K562 (cell line): ENCODE results near the gene MYL4. TPM values are rescaled to one million over a fixed set of nuclear protein-coding genes. Genes with fewer than 3 reads are reported as not detected.
A peak's percentile ranks its signal among the peaks of the same experiment; 100 is the strongest.
"Not testable (repeated sequence)": the region's sequence is repeated elsewhere in the genome, so short reads cannot be mapped to it uniquely, and the experiment has no call there.

Experiments used
- ATAC-seq: fragments of 200-7000 bp; cut with Tn5 transposase; 3 replicates; pipeline ENCODE4 v1.9.1; 2020; ENCODE audit warnings: moderate library complexity
- BruUV-seq: library from RNA; stranded (reverse); fragments of 400-500 nt; replicated peaks from 2 replicates; lab custom pipeline; 2021; lab: Mats Ljungman, UMichigan
- CTCF ChIA-PET: fragments of 300-600 bp; formaldehyde crosslinking; extraction: SDS; loops from one replicate; lab custom pipeline; 2021; ENCODE audit warnings: low intra/inter-chr PET ratio; lab: Yijun Ruan, JAX
- POLR2A ChIA-PET: fragments of 300-600, 350-650 bp; sonication (Branson Sonifier 250); formaldehyde crosslinking; extraction: SDS; loops from one replicate; lab custom pipeline; 2021; ENCODE audit warnings: antibody characterized with exemption, inconsistent platforms; lab: Yijun Ruan, JAX
- DNase-seq, 4 experiments: peaks; one replicate each; pipeline versions ENCODE4 v3.0.0 to v3.0.0-alpha.2; 2011 to 2018; ENCODE audit warnings: low spot score in 3 of 4, mixed read lengths in 3 of 4; ENCODE audit errors: extremely low read depth in 1 of 4
- FAIRE-seq: peaks from 2 replicates; lab custom pipeline; 2011; peaks lifted over from hg19 to GRCh38; lab: Jason Lieb, UNC
- H2AFZ ChIP-seq: 2 replicates; pipeline ENCODE4 v1.6.0; 2011; ENCODE audit warnings: low read depth, low read length, control low read depth, inconsistent platforms
- H3K27ac ChIP-seq: fragments of 200-600 bp; 3 replicates; pipeline ENCODE4 v1.8.0; 2011; ENCODE audit warnings: low read depth, mild to moderate bottlenecking, control low read depth, inconsistent platforms, low read length, moderate library complexity, mixed read lengths; ENCODE audit errors: extremely low read depth
- H3K27me3 ChIP-seq, 2 experiments: fragments of 300-600 bp in 1 of 2; 2 replicates in 1 of 2; 3 replicates in 1 of 2; pipeline versions ENCODE4 v1.6.0 to v1.8.0; 2011; ENCODE audit warnings: inconsistent platforms in 2 of 2, low read length in 2 of 2, mild to moderate bottlenecking in 1 of 2, mixed read lengths in 1 of 2, moderate library complexity in 1 of 2; ENCODE audit not compliant: control insufficient read depth in 2 of 2, insufficient read depth in 2 of 2
- H3K36me3 ChIP-seq: fragments of 300-600 bp; 3 replicates; pipeline ENCODE4 v1.8.0; 2011; ENCODE audit warnings: mild to moderate bottlenecking, low read length, inconsistent platforms; ENCODE audit not compliant: control insufficient read depth, insufficient read depth
- H3K4me1 ChIP-seq, 2 experiments: fragments of 200-600 bp in 1 of 2; replicated peaks in 1 of 2; 2 replicates in 1 of 2; 3 replicates in 1 of 2; pipeline versions ENCODE4 v1.5.1 to v1.8.0; 2011; ENCODE audit warnings: inconsistent platforms in 2 of 2, low read length in 2 of 2, mild to moderate bottlenecking in 1 of 2, mixed read lengths in 1 of 2, moderate library complexity in 1 of 2; ENCODE audit not compliant: control insufficient read depth in 2 of 2, insufficient read depth in 2 of 2
- H3K4me2 ChIP-seq: 2 replicates; pipeline ENCODE4 v1.6.1; 2011; ENCODE audit warnings: low read length, control low read depth, inconsistent platforms, mixed read lengths; ENCODE audit not compliant: insufficient read depth
- H3K4me3 ChIP-seq: fragments of 200-600 bp; sonication (generic), shearing (Covaris generic); 2 replicates; pipeline ENCODE4 v1.5.1; 2016; ENCODE audit warnings: control low read depth, inconsistent platforms
- H3K79me2 ChIP-seq: fragments of 200-600 bp; 3 replicates; pipeline ENCODE4 v1.8.0; 2011; ENCODE audit warnings: low read length, inconsistent platforms; ENCODE audit not compliant: control insufficient read depth, insufficient read depth
- H3K9ac ChIP-seq, 2 experiments: 2 replicates each; pipeline versions ENCODE4 v1.6.0 to v1.6.1; 2011; ENCODE audit warnings: low read depth in 2 of 2, low read length in 2 of 2, control low read depth in 1 of 2, inconsistent platforms in 1 of 2, mild to moderate bottlenecking in 1 of 2, mixed read lengths in 1 of 2; ENCODE audit not compliant: insufficient read depth in 1 of 2
- H3K9me1 ChIP-seq: one replicate; pipeline ENCODE4 v1.6.0; 2011; ENCODE audit warnings: inconsistent platforms, mild to moderate bottlenecking, low read length, moderate library complexity; ENCODE audit not compliant: control insufficient read depth, insufficient read depth
- H3K9me3 ChIP-seq: replicated peaks from 2 replicates; pipeline ENCODE4 v1.5.1; 2011; ENCODE audit warnings: low read depth, low read length, inconsistent platforms; ENCODE audit not compliant: control insufficient read depth, insufficient read depth
- H4K20me1 ChIP-seq: replicated peaks from 2 replicates; pipeline ENCODE4 v1.6.1; 2011; ENCODE audit warnings: low read length, inconsistent platforms, mixed read lengths; ENCODE audit not compliant: control insufficient read depth, insufficient read depth
- SPI1 ChIP-seq: IDR thresholded peaks from 2 replicates; pipeline ENCODE4 v1.6.1; 2011; ENCODE audit warnings: low read depth, low read length, control low read depth, borderline replicate concordance
- WGBS: fragments of 100-300 bp; shearing (Covaris generic); methylation state at CpG from one replicate; pipeline ENCODE4 v1.1.6; 2016; ENCODE audit warnings: low coverage, mixed read lengths; ENCODE audit not compliant: insufficient coverage; ENCODE audit errors: missing lambda C conversion rate; 5-methylcytosine and 5-hydroxymethylcytosine counted together
- in situ Hi-C: fragments of 300-500 bp; cut with MboI; formaldehyde crosslinking; loops from 4 replicates; pipeline ENCODE4 v1.15.0; 2018; ENCODE audit warnings: inconsistent platforms, mixed read lengths
- intact Hi-C: fragments of 100-400 bp; cut with micrococcal nuclease; formaldehyde crosslinking; loops from 2 replicates; pipeline ENCODE4 v1.14.2; 2022
- polyA plus RNA-seq, 8 experiments: library from polyadenylated mRNA; depleted of rRNA in 4 of 8; stranded (reverse) in 5 of 8; unstranded in 3 of 8; fragments of >200 nt; fragmentation: Nextera tagmentation in 2 of 8; fragmentation: Illumina TruSeq in 1 of 8; extraction: Ambion mirVana in 2 of 8; extraction: Trizol in 1 of 8; gene quantifications; 2 replicates each; pipeline versions ENCODE4 v1.2.1 to v1.2.3, GENCODE V29; 2011 to 2014; ENCODE audit warnings: inconsistent platforms in 1 of 8, missing spikeins in 1 of 8
- total RNA-seq, 7 experiments: library from RNA; depleted of rRNA in 6 of 7; stranded (reverse); fragments of >200 nt in 6 of 7; fragmentation: Illumina TruSeq in 2 of 7; extraction: Trizol in 2 of 7; gene quantifications; 2 replicates each; pipeline versions ENCODE4 v1.2.1 to v1.2.3, GENCODE V29; 2011 to 2021; ENCODE audit warnings: low replicate concordance in 1 of 7

Gene MYL4
- total and polyA plus RNA-seq, 9 of the 15 experiments (the other 6 are each of a cell fraction or from before 2014, with no cell fraction given), result 117 to 423 (median 221) TPM

DNA sequence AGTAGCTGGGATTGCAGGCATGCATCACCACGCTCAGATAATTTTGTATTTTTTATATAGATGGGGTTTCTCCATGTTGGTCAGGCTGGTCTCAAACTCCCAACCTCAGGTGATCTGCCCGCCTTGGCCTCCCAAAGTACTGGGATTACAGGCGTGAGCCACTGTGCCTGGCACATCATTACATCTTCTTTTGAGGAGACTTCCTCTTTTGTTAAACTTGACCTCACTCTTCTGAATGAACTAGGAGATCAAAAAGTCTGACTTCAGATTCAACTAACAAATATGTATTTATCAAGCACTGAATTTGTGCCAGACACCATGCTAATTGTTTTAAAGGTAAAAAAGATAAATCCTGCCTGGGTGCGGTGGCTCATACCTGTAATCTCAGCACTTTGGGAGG lies 7.7 kb downstream of the MYL4 start:
- H3K27me3 ChIP-seq, H4K20me1 ChIP-seq, H3K9ac ChIP-seq, H3K9me3 ChIP-seq, H2AFZ ChIP-seq, in situ Hi-C loops, H3K4me3 ChIP-seq, H3K9me1 ChIP-seq, BruUV-seq, ATAC-seq, intact Hi-C loops, H3K4me2 ChIP-seq, FAIRE-seq, H3K27ac ChIP-seq, CTCF ChIA-PET, DNase-seq: not testable (repeated sequence)
- peak; percentile 62 for TF ChIP-seq SPI1
- 94% methylated on average over 4 of the region's 4 CpGs for WGBS
- POLR2A ChIA-PET, result interaction anchor here (0.7 to 1.4 kb wide), 2 partner anchors 8 to 28 kb away, joined by 3 to 5 read pairs; partner anchors contain the start of gene CDC27
- peaks cover 51% of the 10 kb centered on the region for H3K36me3 ChIP-seq
- H3K79me2 ChIP-seq, result peaks cover 34% of the 10 kb centered on the region
- peaks cover 31 to 52% of the 10 kb centered on the region in 2 experiments; a peak in 4 of 5 replicates for H3K4me1 ChIP-seq

- BruUV-seq, H3K9me1 ChIP-seq, H3K4me3 ChIP-seq, H3K27ac ChIP-seq, H2AFZ ChIP-seq, H3K9ac ChIP-seq, H3K9me3 ChIP-seq, CTCF ChIA-PET, FAIRE-seq, ATAC-seq, H3K27me3 ChIP-seq, intact Hi-C loops, DNase-seq, H3K4me2 ChIP-seq, in situ Hi-C loops, H4K20me1 ChIP-seq: not testable (repeated sequence)
- H3K4me1 ChIP-seq, result peaks cover 31 to 50% of the 10 kb centered on the region in 2 experiments; a peak in 4 of 5 replicates
- peaks cover 30% of the 10 kb centered on the region for H3K79me2 ChIP-seq
- 100% methylated on average over 2 of the region's 2 CpGs for WGBS
- peaks cover 53% of the 10 kb centered on the region for H3K36me3 ChIP-seq
- POLR2A ChIA-PET, result interaction anchor here (0.7 to 1.4 kb wide), 3 partner anchors 7 to 28 kb away, joined by 3 to 5 read pairs (median 4); partner anchors contain the start of gene CDC27
Measured at GRCh38 chr17:47217279-47217678, 8.1 kb downstream of the MYL4 start.
